NCI-H2029 treated with DMSO at 0.1 percent for 48 hours (cell line): ENCODE data around the gene FBLN2.
A peak's percentile ranks its signal among the peaks of the same experiment; 100 is the strongest.

Source experiments
- DNase-seq: peaks from one replicate; lab custom pipeline; 2025; lab: John Stamatoyannopoulos, UW

Gene FBLN2

DNA sequence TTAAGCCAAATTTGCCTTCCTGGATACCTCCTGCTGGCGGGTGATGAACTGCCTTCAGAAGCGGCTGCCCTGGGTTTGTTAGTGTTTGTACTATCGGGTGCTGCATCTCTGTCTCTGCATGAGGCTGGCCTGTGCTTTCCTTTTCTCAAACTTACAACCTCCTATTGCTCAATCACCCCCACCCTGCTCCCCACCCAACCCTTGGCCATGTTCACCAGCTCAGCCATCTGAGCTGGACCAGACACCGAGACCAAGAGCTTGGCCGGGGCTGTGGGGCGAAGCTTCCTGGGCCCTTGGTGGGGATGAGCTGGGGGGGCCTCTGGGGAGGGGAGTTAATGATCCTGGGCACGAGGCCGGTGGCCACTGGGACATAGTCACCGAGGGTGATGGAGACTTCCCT lies 16.8 kb upstream of the FBLN2 start:
- no peak for DNase-seq

- no peak for DNase-seq
These were observed 16.3 kb upstream of the FBLN2 start for GRCh38 chr3:13532631-13533030.

DNA sequence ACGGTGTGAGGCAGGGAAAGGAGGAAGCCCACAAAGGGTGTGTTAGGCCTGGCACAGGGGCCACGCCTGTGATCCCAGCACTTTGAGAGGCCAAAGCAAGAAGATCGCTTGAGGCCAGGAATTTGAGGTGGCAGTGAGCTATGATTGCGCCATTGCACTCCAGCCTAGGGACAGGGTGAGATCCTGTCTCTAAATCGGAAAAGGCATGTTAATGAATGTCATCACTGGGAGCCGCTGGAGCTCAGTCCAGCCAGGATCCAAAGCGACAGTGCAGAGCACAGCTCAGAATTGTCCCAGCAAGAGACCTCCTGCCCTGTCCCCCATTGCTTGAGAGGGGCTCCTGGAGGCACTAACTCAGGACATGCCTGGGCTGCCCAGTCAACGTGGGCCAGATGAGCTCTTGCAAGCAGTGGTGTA lies 15.0 kb upstream of the FBLN2 start:
- no peak for DNase-seq

DNA sequence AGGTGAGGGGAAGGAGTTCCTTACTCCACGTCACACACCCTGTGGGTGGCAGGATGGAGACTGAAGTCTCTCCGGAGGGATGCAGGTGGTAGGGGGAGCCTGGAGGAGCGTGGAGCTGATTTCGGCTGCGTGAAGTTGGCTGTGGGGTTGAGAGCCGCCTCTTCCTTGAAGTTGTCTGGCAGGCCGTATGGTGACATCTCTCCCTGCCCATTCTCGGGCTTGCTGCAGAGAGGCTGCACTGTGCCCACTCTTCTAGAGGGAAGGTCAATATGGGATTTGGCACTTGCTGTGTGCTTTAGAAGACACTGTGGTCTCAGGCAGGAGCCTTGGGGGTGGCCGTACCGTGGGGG lies 13.4 kb upstream of the FBLN2 start:
- no peak for DNase-seq

GRCh38 chr3:13535905-13536304 lies 13.0 kb upstream of the FBLN2 start:
- DNase-seq = no peak

DNA sequence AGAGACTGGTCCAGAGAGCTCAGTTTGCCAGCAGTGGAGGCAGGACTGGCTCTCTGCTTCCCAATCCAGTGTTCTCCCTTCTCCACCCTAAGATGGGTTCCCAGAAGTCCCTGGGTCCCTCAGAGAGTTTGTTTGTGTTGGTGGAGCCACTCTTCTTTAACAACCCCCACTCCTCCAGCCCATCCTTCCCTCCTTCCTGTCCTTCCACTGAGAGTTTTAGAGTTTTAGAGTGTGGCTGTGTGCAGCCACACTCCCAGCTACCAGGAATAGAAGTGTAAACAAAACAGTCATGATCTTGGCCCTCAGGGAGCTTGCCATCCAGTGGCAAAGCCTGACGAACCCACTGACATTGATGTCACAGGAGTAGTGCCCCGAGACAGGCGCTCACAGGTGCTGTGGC lies 12.5 kb upstream of the FBLN2 start:
- no peak for DNase-seq

- peak; percentile 40 for DNase-seq
These were observed 12.1 kb upstream of the FBLN2 start for GRCh38 chr3:13536832-13537231.

DNA sequence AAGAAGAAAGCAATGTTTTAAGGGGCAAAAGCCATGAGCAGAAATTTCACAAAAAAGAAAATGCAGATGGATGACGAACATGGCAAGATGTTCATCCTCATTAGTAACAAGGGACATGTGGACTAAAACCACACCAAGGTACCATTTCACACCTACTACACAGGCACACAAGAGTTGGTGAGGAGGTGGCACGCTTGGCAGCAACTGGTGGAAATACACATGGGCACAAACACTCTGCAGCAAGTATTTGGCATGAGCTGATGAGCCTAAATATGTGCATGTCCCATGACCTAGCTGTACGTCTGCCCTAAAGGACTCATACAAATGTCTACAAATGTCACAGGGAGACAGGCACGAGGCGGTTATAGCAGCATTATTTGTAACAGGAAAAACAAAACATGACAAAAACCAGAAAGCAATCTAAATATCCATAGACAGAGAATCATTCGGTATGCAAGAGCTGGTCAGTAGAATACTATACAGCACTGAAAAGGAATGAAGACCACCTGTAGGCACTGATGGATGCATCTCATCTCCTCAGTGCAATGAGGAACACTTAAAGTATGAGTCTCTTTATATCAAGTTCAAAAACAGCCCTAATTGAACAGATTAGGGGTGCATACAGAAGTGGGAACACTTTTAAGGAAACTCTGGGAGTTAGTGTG lies 11.5 kb upstream of the FBLN2 start:
- no peak for DNase-seq

DNA sequence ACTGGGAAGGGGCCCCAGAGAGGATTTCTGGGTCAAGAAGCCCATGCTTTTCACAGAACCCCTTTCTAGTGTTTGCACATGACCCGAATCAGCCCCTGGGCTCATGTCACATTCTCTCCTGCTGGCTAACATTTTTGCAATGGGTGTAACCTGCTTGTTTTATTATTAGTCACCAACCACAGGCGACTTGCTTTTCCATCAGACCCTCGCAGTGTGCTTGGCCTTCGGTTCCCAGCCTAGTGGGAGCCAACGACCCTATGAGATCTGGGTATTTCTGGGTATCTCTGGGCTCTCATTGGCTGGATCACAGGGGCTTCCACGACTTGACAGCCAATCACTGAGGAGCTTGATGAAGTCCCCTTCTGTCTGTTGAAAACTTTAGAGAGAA lies 11.0 kb upstream of the FBLN2 start:
- no peak for DNase-seq

GRCh38 chr3:13538520-13539291 lies 10.2 kb upstream of the FBLN2 start:
- DNase-seq = no peak

GRCh38 chr3:13539292-13539638 lies 9.7 kb upstream of the FBLN2 start:
- no peak for DNase-seq

DNA sequence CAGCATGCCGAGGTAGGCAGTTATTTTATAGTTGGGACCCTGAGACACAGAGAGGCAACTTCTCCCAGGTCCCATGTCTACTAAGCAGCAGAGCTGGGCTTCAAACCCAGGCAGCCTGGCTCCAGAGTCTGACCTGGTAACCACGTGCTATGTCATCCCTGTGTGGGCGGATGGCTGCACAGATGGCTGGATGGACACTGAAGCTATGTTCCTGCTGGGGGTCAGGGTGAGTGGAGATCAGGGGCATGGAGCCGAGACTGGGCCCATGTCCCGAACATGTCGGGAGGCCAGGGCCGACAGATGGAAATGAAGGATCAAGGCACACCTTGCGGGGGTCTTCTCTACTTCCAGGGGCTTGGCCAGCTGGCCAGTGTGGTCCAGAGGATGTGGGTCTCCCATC lies 9.3 kb upstream of the FBLN2 start:
- no peak for DNase-seq

DNA sequence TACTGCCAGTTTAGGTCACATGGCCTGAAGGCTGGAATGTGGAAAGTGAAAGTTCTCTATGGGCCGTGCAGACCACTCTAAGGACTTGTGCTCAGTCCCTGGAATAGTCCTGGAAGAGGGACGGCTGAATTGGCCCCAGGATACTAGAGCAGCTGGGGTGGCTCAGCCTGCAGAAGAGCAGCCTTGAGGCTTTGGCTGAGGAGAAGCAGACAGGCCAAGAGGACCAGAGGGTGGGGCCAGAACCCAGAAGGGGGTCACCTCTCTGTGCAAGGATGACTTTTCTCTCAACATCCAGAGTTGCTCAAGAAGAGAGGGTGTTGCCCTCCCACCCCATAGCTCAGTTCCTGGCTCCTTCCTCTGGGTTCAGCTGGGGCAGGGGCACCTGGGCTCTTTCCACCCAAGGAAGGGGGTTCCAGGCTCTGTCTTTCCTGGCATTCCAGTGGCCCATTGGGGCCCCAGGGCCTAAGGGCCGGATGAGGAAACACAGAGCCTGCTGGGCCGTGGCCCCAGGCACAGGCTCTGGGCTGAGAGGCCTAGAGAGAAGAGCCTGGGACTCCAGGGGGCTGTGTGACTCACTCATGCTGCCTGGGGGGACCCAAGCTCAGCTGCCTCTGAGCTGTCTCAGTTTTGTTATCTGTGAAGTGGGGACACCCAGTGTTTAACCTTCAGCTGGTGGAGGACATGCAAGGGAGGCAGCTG lies 8.5 kb upstream of the FBLN2 start:
- no peak for DNase-seq

GRCh38 chr3:13541691-13542090 lies 7.2 kb upstream of the FBLN2 start:
- DNase-seq = no peak

DNA sequence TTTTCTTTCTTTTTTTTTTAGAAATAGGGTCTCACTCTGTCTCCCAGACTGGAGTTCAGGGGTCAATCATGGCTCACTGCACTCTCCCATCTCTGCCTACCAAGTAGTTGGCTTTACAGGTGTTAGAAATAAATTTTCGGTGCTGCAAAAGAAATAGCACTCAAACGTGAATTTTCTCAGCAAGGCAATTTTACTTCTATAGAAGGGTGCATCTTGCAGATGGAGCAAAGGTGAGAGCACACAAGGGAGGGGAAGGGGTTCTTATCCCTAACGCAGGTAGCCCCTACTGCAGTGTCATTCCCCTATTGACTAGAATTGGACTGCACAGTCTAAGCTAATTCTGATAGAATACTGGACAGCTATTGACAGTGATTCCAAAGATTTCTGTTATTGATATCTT lies 6.8 kb upstream of the FBLN2 start:
- no peak for DNase-seq

DNA sequence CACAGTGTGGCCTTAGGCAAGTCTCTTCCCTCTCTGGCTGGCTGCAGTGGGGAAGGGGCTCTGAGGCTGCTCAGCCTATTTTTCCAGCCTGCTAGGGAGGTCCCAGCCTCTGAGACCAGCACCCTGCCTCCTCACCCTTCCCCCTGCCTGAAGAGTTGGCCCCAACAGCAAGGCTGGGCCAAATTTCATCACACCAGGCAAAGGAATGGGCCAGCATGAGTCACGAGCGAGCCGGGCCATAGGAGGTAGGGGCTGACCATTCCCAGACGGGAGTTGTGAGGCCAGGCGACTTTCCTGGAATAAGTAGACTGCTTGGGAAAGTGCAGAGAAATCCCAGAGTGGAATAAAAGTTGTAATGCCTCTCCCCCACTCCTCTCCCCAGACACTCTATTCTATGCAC lies 5.7 kb upstream of the FBLN2 start:
- DNase-seq = no peak

DNA sequence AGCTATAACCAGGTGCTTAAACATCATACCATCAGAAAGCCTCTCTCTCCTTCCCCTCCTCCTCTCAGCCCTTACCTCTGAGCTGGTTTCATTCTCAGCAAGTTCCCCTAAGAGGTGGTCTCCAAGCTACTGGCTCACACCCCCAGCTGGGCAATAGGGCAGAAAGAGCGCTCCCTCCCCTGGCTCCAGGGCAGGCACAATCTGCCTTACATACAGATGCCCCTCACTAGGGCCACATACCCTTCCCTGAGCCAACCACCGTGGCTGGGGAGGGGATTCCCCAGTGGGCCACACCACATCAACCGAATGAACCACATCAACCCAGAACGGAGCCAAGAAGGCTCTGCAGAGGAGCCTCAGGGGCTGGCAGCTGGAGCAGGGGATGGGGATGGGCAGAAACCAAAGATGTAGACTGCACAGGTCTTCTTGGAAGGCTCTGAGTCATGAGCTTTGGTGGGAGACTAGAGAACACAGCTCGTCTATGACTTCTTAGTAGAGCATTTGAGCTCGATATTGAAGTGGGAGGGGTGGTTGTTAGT lies 4.6 kb upstream of the FBLN2 start:
- DNase-seq = no peak

DNA sequence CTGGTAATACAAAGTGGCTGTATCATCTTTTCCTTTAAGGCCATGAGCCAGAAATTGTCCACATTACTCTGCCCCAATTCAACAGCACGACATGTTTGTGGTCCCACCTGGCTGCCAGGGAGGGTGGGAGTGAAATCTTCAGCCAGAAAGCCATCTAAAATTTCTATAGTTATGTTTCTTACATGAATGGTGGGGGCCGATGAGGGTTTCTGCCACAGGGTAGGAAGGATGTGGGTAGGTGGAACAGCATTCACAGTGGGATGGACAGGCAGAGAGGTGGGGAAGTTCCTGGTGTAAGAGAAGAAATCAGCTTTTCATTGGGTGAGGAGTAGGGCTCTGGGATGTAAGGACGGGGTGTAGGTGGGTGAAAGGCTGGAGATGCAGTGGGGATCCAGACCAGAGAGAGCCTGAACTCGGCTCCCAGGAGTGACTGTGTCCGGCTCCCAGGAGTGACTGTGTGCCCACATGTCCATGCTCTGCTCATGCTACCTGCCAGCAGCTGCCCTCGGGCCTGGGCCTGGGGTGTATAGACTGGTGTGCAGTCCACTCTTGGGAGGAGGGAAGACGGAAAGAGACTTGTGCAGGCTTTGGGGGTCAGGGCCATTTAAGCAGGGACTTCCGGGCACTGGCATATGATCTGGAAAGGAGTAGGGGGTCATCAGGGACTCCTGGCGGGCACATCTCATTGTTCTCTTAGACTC lies 3.8 kb upstream of the FBLN2 start:
- DNase-seq = no peak

- no peak for DNase-seq
These were observed 2.9 kb upstream of the FBLN2 start for GRCh38 chr3:13545952-13546454.

GRCh38 chr3:13546667-13547171 lies 2.2 kb upstream of the FBLN2 start:
- no peak for DNase-seq

- DNase-seq = no peak
These were observed 1.1 kb upstream of the FBLN2 start for GRCh38 chr3:13547591-13548371.
